CD4-positive, alpha-beta T cell treated with Interleukin-6 at 100 ng/mL for 8 hours (primary cell): Measurements from ENCODE around the gene LMF2.

Experiments used
- DNase-seq: peaks from one replicate; pipeline ENCODE4 v3.0.0-alpha.2; 2020; ENCODE audit warnings: mixed read lengths, low spot score

LMF2 gene

DNA sequence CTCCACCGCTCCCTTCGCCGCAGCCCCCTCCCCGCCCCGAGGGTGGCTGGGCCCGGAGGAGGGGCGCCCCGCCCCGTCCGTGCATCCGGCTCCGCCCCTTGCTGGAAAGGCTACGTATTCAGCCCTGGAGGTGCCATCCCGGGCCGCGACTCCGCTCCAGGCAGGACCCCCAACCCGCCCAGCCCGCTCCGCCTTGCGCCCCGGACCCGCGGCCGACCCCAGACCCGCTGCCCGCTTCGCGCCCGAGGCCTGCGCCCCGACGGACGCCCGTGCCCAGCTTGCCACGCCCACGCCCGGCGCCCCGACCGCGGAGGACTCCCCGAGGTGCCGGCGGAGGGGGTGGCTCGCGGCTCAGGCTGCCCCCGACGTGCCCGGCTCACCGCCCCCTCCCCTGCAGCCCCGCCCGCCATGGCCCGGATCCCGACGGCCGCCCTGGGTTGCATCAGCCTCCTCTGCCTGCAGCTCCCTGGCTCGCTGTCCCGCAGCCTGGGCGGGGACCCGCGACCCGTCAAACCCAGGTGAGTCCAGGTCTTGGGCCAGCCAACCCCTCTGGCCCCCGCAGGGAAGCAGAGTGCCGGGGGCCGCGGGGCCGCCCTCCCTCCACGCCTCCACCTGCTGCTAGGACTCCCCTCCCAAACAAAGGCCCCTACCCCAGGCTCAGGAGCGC, 25.9 kb downstream of the LMF2 start, which contains the start of gene ADM2:
TSS of gene ADM2 (plus strand) at position 104 of the 667 bp plus-strand sequence. CDS start at position 409, 305 bp downstream.
- DNase-seq: peak; percentile 62

DNA sequence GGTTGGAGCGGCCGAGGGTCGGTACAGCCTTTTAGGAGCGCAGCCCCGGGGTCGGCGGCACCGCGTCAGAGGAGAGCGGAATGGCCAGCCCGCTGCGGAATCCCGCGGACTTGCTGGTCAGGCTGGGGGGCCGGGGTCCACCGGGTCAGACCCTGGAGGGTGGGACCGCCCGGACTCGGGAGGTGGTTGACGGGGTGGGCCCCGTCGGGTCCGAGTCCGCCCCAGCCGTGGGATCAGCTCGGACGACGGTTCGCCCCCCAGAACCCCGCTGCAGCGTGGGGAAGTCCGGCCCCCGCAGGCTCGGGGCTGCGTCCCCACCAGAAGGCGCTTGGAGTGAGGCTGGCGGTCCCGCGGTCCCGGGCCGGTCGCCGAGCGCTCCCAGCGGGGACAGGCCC, 26.5 kb downstream of the LMF2 start:
- no peak for DNase-seq

DNA sequence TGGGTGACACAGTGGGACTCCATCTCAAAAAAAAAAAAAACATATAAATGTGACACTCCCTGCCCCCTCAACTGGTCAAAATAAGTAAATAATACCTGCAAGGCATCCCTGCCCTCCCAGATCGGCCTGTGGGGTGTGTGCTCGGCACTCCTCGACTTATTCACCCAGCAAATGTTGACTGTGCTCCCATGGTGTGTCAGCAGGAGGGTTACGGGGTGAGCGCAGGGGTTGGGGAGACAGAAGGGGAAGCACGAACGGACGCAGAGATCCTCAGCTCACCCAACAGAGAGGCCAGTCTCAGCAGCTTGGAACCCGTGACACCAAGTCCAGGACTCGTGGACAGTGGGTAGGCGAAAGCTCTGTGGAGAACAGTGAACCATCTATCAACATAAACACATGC, 27.8 kb downstream of the LMF2 start:
- DNase-seq: no peak

DNA sequence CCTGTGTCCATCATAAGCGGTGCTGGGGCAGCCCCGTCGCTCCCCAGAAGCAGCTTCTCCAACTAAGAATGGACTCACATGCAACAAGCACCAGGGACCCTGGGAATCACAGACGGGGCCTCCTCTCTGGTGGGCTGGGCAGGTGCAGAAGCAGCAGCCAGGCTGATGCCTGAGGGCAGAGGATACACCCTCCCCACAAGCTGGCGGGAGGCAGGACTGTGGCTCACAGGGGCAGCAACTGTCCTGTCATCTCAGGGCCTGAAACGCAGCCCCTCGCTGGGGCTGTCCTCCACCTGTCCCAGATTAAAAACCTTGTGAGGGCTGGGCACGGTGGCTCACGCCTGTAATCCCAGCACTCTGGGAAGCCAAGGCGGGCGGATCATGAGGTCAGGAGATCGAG, 29.6 kb downstream of the LMF2 start:
- DNase-seq: no peak

DNA sequence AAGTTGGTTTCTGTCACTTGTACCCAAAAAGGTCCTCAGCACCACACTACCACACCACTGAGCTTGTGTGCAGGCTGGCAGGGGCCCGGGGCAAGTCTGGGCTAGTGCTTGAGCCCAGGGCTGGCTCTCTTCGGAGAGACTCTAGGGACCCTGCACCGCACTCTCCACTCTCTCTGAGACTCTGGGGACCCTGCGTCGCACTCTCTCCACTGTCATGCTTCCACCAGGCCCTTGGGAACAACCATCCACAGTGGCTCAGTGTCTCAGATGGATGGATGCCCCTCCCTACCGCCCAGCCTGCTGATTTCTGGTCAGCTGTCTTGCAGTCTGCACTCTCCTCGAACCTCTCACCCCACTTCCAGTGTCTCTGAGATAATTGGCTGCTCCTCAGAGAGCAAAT, 30.6 kb downstream of the LMF2 start:
- DNase-seq: no peak

DNA sequence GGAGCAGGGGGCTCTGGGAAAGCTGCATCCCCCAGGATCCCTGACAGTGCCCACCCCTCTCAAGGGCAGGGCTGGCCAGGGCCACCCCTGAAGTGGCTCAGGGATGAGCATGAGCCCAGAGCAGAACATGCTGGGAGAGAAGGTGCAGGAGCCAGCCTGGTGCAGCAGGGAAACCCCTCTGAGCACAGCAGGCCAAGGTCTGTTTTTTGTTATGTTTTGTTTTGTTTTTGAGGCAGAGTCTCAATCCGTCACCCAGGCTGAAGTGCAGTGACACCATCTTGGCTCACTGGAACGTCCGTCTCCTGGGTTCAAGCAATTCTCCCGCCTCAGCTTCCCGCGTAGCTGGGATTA, 31.9 kb downstream of the LMF2 start:
- no peak for DNase-seq

DNA sequence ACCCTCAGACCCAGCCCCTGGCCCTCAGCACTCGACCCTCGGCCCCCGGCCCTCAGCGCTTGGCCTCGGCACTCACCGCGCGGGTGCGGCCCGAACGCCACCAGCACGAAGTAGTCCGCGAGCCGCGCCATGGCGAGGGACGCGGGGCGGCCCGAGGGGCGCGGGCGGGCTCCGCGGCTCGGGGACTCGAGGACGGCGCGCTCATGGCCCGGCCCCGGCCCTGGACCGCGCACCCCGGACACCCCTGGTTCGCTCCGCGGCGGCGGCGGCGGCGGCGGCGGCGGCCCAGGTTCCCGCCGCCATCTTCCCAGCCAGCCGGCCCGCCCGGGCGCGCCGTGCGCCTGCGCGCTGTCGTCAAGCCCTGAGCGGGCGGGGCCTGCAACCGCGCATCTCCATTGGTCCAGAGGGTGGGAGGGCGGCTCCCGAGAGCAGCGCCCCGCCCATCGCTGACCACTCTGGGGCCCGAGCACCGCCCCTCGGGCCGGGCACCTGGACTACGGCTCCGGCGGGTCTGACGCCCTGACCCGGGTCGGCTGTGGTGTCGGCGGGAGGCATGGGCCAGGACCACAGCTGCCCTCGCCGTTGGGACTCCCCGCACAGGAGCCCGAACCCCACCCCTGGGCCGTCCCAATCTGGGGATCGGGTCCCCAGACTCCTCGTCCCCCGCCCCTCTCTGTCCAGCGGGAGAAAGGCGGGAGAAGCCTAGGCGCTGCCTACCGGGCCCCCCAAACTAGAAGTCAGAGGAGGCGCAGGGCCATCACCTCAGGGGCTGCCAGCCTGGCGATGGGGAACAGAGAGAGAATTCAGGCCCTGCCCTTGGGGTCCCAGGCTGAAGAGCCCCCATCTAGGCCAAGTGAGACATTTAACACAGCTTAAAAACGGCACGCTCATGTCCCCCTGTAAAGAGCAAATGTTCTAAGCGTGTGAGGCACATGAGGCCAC, 32.5 kb downstream of the LMF2 start, which contains the start of gene SBF1:
TSS of gene SBF1 (minus strand) at position 326 of the 942 bp plus-strand sequence. CDS start at position 131, 195 bp downstream.
- DNase-seq: peak; percentile 87

DNA sequence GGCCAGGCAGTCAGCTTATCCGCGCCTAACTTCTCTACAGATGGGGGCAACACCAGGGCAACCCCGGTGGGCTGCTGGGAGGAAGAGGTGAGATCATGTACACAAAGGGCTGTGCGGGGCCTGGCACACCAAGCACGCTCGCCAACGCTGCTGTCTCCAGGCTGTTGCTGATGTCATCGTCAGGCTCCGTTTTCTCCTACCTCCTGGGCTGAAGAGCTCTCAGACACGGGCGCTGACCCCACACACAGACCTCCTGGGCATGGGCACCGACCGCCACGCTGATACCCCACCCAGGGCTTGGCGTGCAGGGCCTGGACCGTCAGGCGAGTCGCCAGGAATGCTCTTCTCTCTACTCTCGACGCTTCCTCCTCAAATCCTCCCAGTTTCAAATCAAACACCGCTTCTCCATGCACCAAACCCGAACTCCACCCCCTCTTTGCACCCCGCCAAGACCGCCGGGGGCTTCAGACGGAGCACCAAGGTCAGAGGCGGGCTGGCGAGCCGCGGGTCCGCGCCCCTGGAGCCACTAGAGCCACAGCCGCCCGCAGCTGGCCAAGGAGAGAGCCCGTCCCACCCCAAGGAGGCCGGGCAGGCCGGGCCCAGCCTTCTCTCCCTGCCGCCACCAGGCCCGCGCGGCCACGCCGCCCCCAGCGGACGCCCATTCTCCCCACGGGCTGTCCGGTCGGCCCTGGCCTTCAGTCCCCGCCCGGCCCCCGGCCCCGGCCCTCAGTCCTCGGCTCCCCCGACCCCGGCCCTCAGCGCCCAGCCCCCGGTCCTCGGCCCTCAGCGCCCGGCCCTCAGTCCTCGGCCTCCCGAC, 33.4 kb downstream of the LMF2 start:
- no peak for DNase-seq

DNA sequence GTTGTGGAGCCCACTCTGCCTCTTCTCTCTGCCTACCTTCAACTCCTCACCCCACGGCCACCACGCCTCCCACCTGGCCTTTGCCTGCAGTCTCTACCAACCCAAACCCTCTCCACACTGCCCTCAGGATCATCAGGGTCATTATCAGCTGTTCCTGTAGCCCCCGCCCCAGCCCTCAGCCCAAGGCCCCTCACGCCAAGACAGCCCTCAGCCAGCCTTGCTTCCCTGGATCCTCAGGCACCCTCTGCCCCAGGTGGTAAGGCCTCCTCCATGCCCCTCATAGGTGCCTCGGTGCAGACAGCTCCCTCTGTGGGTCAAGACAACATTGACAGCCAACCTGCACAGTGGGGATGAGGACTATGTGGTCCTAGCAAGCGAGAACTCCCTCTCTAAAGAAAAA, 34.4 kb downstream of the LMF2 start:
- DNase-seq: peak; percentile 44

DNA sequence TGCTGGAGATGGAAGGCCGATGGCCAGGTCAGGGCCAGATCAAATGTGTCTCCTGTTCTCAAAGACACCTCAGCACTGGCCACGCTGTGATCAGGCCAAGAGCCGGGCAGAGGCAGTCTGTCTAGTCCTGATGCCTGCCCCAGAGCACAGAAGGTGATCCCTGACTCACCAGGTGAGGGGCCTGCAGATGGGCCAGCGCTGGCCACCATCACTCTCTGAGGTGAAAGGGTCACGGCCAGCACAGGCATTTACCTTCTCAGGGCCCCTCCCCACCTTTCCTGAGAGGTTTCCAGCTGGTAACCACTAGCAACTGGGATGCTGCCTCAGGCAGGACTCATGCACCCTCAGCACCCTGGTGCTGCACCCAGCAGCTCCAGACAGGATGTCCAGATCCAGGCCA, 35.5 kb downstream of the LMF2 start:
- no peak for DNase-seq

DNA sequence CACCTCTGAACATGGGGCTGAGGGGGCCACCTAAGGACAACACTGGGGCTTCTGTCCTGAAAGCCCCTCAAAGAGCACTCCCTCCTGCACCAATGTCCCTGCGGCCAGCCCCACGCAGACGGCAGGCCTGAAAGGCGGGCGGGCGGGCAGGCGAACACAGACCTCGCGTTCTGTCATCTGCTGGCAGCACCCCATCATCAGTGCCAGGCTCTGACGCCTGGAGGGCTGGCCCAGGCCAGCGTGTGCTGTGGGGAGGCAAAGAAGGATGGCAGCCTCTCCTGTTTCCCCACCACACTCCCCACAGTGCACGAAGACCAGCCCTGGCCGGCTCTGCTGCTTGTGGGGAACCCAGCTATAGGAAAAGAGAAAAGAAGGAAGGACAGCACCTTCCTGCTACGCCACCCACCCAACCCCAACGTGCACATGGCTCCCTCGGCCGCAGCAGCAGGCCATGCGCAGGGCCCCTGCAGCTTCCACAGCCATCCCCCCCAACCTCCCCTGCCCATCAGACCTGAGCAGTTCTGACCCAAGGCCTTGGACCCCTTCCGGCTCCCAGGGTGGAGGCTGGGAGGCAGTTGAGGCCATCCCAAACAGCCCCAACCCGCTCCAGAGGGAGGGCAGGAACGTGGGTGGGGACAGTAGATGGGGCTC, 36.2 kb downstream of the LMF2 start:
- DNase-seq: no peak

DNA sequence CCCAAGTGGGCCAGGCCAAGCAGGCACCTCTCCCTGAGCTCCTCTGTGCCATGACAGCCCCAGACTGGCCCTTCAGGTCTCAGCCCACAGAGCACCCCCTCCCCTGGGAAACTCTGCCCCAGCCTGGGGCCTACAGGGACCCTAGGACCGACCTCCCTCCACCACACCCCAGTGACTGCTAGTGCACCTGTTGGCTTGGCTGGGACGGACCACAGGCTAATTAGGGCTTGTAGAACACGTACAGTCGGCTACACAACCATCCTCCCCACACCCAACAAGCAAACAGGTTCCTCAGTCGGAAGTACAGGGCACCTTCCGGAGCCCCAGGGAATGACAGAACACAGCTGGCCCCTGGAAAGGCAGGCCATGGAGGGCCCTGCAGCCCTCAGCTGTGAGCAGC, 37.0 kb downstream of the LMF2 start:
- no peak for DNase-seq

DNA sequence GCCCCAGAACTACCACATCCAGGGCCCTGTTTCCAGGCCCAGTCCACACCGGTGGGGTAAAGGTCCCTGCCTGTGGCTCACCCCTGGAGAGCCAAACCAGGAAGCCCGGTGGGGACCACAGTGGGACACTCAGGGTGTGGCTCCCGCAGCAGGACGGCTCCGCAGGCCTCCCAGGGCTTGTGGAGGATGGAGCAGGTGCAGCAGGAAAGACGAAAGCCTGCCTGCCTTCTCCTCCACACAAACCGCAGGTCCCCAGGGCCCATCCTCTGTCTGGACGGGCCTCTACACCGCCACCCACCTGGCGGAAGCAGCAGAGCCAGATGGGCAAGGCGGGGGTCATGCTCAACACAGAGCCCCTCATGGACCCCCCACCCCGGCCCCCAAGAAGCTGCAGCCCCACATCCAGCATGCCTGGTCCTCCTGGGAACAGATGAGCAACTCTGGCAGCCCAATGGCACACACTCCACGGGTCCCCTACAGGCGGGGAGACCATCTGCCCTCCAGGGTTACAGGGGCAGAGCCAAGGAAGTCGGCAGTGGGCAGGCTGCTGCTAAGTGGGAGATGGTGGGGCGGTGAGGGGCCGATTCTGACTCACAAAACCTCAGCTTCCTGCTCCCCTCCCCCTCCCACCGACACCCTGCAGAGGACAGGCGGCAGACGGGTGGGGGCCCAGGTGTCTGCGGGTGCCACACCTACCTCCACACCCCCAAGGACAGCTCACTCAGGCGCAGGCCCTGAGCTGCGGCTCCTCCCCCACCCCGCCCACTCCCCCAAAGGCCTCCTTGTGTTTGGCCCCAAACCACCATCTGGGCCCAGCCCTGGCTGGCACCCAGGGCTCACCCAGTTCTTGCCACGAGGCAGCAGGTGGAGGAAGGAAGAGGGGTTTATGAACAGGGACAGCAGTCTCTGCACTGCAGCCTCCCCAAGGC, 37.9 kb downstream of the LMF2 start:
- DNase-seq: peak; percentile 100

DNA sequence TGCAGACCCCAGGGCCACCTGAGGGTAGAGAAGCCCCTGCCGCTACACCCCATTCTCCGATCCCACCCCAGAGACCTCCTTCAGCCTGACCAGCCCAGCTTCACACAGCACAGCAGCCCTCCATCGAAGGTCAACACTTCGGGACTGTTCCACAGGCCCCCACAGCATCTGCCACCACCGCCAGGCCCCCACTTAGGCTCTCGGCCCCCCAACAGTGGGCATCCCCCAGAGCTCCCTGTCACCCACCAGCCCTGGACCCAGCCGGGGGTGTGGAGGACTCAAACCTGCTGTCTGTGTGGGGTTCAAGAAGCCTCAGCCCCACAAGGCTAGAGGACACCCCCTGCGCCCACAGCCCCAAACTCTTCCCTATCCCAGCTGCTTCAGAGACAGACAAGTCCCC, 38.9 kb downstream of the LMF2 start:
- no peak for DNase-seq

DNA sequence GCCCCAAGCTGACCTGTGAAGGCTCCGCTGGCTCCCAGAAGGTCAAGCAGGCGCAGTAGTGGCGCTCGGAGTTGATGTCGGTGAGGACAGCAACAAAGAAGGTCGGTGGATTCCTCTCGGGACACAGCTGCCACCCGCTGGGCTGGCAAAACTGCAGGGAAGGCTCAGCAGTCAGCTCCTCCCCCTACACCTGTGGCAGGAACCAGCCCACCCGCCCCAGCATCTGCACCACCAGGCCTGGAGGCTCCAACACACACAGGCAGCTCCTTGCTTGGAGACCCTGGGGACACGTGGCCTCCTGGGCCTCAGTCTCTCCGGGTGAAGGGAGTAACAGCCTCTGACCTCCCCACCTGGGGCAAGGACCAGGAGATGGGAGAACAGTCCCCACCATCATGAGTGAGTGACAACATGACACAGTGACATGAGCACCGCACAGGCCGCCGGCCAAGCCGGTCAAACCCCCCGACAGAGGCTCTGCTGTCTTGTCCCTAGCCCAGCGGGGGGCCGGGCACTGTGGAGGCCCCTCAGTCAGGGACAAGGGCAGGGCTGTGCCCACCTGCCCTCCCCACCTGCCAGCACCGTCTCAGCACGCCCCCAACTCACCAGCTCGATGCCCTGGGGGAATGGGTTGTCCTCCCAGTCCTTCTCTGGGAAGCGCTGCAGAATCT, 39.6 kb downstream of the LMF2 start:
- no peak for DNase-seq

DNA sequence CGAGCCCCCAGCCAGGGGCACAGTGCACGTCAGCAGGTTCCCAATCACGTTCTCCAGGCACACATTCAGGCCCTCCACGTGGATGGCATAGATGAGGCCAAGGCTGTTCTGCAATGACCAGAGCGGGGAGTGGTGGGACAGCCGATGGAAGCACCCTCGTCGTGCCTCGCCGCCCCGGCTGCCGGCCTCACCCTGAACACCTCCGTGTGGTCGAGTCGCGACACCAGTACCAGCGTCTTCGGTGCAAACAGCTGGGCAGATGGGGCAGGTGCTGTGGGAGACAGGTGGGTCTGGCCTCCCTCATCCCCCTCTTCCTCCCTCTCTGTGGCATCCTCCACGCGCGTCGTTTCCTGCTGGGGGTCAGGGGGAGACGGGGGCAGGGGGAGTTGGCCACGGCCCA, 40.2 kb downstream of the LMF2 start:
- DNase-seq: no peak

DNA sequence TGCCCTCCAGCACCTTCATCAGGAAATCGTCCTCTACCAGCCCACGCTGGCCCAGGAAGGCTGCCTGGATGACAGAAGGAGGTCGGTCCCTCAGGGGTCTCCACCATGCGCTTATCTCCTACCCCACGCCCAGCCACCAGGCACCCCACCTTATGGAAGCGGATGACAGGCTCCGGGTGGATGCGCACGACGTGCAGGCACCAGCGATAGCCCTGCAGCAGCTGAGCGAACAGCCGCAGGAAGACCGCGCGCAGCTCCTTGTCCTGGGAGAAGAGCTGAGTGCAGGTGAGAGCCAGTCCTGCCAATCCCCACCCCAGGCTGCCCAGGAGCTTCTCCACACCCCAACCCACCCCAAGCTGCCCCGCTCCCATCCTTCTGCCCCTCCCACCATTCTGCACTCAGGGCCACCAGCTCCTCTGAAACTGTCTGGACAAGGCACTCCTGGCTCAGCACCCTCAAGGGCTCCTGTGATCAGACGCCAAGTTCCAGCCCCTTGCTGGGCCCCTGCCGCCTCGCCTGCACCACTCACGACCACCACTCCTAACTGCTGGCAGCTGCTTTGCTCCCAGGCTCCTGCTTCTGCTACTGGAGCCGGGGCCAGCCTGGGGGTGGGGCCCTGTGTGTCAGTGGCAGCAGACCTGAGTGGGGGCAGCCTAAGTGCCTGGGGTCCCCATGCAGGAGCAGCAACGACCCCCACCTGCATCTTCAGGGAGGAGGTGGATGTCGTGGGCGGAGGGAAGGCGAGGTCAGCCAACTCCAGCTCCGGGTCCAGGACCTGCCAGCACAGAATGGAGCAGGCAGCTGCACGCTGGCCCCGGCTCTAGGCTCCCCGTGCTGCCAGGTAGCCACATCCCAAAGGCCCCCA, 42.2 kb downstream of the LMF2 start:
- DNase-seq: no peak

DNA sequence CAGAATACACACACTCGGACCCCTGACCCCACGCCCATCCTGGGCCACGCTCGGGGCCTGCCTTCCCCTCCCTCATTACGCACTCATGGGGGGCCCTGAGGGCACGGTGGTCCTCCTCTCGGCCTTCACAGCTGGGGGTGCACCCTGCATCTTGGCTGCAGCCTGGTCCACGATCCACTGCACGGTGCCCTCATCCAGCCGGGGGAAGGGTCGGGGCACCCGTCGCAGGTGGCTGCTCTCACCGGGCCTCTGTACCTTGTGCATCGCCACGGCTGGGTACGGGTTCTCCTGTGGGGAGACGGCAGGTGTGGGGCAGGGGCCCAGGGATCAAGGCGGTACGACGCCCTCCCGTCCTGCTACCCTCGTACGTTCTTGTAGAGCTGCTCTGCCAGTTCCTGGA, 43.1 kb downstream of the LMF2 start:
- no peak for DNase-seq

DNA sequence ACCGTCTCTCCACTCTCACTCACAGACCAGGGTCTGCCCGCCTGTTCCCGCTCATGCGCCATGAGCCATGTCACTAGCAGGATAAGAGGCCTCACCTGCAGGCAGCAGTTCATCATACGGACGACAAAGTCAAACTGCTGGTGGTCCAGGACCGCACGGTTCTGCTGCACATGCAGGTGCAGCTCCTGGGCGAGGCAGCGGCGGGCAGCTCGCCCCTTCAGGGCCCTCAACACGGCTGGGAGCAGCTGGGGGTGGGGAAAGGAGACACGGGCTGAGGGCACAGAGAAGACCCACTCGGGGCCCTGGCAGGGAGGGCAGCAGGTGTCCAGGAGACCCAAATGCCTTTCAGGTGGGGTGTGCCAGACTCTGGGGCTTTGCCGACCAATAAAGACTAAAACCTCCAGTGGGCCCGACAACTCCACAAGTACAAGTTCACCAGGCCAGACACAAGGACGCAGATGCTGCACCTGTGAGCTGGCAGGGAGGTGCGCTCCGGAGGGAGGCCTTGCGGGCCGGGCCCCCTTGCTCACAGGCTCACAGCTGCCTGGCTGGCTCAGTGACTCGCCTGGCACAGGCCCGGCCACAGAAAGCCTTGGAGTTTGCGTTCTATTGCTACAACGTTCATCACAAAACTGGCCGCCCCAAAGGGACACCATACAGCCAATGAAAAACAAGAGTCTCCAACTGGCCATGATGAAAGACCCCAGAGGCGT, 44.2 kb downstream of the LMF2 start:
- DNase-seq: no peak
